SU-DHL-6 (cell line): ENCODE measurements around the gene SPEN.

ENCODE experiments used
- EZH2phosphoT487 ChIP-seq: fragments of 200-600 bp; sonication (generic), shearing (Covaris generic); conservative IDR thresholded peaks from 2 replicates; pipeline ENCODE4 v1.6.1; 2018; ENCODE audit warnings: mild to moderate bottlenecking, antibody characterized with exemption, low read length, moderate library complexity, mixed read lengths
- TF ChIP-seq, protein P1 (sequence below): fragments of 200-600 bp; sonication (generic); IDR thresholded peaks from one replicate; pipeline ENCODE4 v1.5.1; 2017; ENCODE audit warnings: antibody characterized with exemption, mild to moderate bottlenecking, low read length, moderate library complexity; ENCODE audit not compliant: insufficient read depth, poor library complexity, severe bottlenecking

GRCh38 chr1:15973772-15974171, 126.3 kb downstream of the SPEN start:
- TF ChIP-seq, protein P1, sequence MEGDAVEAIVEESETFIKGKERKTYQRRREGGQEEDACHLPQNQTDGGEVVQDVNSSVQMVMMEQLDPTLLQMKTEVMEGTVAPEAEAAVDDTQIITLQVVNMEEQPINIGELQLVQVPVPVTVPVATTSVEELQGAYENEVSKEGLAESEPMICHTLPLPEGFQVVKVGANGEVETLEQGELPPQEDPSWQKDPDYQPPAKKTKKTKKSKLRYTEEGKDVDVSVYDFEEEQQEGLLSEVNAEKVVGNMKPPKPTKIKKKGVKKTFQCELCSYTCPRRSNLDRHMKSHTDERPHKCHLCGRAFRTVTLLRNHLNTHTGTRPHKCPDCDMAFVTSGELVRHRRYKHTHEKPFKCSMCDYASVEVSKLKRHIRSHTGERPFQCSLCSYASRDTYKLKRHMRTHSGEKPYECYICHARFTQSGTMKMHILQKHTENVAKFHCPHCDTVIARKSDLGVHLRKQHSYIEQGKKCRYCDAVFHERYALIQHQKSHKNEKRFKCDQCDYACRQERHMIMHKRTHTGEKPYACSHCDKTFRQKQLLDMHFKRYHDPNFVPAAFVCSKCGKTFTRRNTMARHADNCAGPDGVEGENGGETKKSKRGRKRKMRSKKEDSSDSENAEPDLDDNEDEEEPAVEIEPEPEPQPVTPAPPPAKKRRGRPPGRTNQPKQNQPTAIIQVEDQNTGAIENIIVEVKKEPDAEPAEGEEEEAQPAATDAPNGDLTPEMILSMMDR: no peak
- TF ChIP-seq EZH2phosphoT487: no peak
